CD4-positive, alpha-beta memory T cell (primary cell): ENCODE measurements around the gene UBASH3A. TPM values are rescaled to one million over a fixed set of nuclear protein-coding genes. Genes with fewer than 3 reads are reported as not detected.

Experiments
- CTCF ChIA-PET: fragments of 350-600 bp; sonication (Branson Sonifier 250); formaldehyde crosslinking; loops from one replicate; lab custom pipeline; 2021; ENCODE audit warnings: inconsistent platforms; ENCODE audit not compliant: partially characterized antibody; lab: Charles Lee
- POLR2A ChIA-PET: fragments of 350-600 bp; sonication (Branson Sonifier 250); formaldehyde crosslinking; loops from one replicate; lab custom pipeline; 2021; ENCODE audit not compliant: partially characterized antibody; lab: Charles Lee
- DNase-seq, 5 donors: peaks; one replicate each; pipeline versions ENCODE4 v3.0.0 to v3.0.0-alpha.2; 2020 to 2022; ENCODE audit warnings: mixed read lengths in 1 of 5
- H3K27ac ChIP-seq: one replicate; pipeline ENCODE4 v1.7.0; 2013; ENCODE audit warnings: low read depth, low read length
- H3K27me3 ChIP-seq: 2 replicates; pipeline ENCODE4 v1.7.0; 2013; ENCODE audit warnings: mild to moderate bottlenecking, low read length, moderate library complexity; ENCODE audit not compliant: insufficient read depth
- H3K36me3 ChIP-seq: 2 replicates; pipeline ENCODE4 v1.7.0; 2013; ENCODE audit warnings: mild to moderate bottlenecking, low read length, moderate library complexity; ENCODE audit not compliant: insufficient read depth
- H3K4me1 ChIP-seq: 2 replicates; pipeline ENCODE4 v1.7.0; 2013; ENCODE audit warnings: mild to moderate bottlenecking, low read length, moderate library complexity; ENCODE audit not compliant: insufficient read depth
- H3K4me3 ChIP-seq, 2 donors: one replicate each; pipeline ENCODE4 v1.7.0; 2013; ENCODE audit warnings: low read length in 2 of 2, mild to moderate bottlenecking in 1 of 2
- H3K9me3 ChIP-seq, 2 donors: one replicate each; pipeline ENCODE4 v1.7.0; 2013; ENCODE audit warnings: low read length in 2 of 2, control low read depth in 1 of 2; ENCODE audit not compliant: control insufficient read depth in 1 of 2
- H3K27ac Mint-ChIP-seq, 7 donors: one replicate each; pipeline ENCODE4 v1.8.0; 2020 to 2021; ENCODE audit warnings: mixed read lengths in 7 of 7, mild to moderate bottlenecking in 6 of 7, inconsistent platforms in 3 of 7, moderate library complexity in 3 of 7
- H3K27me3 Mint-ChIP-seq, 2 donors: one replicate each; pipeline ENCODE4 v1.8.0; 2020 to 2021; ENCODE audit warnings: mixed read lengths in 2 of 2
- H3K36me3 Mint-ChIP-seq, 2 donors: one replicate each; pipeline ENCODE4 v1.8.0; 2020 to 2021; ENCODE audit warnings: mixed read lengths in 2 of 2, inconsistent platforms in 1 of 2, mild to moderate bottlenecking in 1 of 2
- H3K4me1 Mint-ChIP-seq, 4 donors: one replicate each; pipeline ENCODE4 v1.8.0; 2020 to 2021; ENCODE audit warnings: mixed read lengths in 4 of 4, mild to moderate bottlenecking in 1 of 4
- H3K4me3 Mint-ChIP-seq, 8 donors: one replicate each; pipeline ENCODE4 v1.8.0; 2020 to 2021; ENCODE audit warnings: mixed read lengths in 8 of 8, mild to moderate bottlenecking in 7 of 8, moderate library complexity in 6 of 8, inconsistent platforms in 3 of 8
- H3K9me3 Mint-ChIP-seq, 8 donors: one replicate each; pipeline ENCODE4 v1.8.0; 2020 to 2021; ENCODE audit warnings: mixed read lengths in 8 of 8, mild to moderate bottlenecking in 5 of 8, inconsistent platforms in 3 of 8, moderate library complexity in 1 of 8
- intact Hi-C: fragments of 100-400 bp; cut with micrococcal nuclease; formaldehyde crosslinking; loops from one replicate; pipeline ENCODE4 v1.15.1; 2023
- polyA plus RNA-seq, 2 donors: library from polyadenylated mRNA; unstranded; fragments of 300-500 nt; fragmentation: Illumina TruSeq; gene quantifications; one replicate each; pipeline ENCODE4 v1.2.3, GENCODE V29; 2021
- total RNA-seq, 2 experiments: library from RNA; stranded (reverse); gene quantifications; one replicate each; pipeline ENCODE4 v1.2.3, GENCODE V29; 2021

The UBASH3A gene
- total and polyA plus RNA-seq, 4 experiments from 2014 or later = 43.1 to 93.6 (median 68.7) TPM

- Mint-ChIP-seq H3K27me3 (no peaks in the 10 kb centered on the region), H3K4me3 (peak overlapping the region; percentile 16 to 75 (median 44)), H3K27ac (peak overlapping the region in 5 of 7 donors; percentile 0 to 53 (median 14)), H3K36me3 (no peaks in the 10 kb centered on the region), H3K4me1 (peaks cover 32 to 80% (median 50%) of the 10 kb centered on the region in 4 donors), H3K9me3 (no peaks in the 10 kb centered on the region)
- CTCF ChIA-PET = interaction anchor here (1.2 to 3.5 kb wide), 4 partner anchors 10 to 119 kb away, joined by 3 to 26 read pairs (median 5); partner anchors contain the start of gene UBASH3A
- Histone ChIP-seq H3K27ac (no peak overlapping the region), H3K4me3 (peak overlapping the region in 1 of 2 donors; percentile 30), H3K4me1 (peaks cover 44% of the 10 kb centered on the region), H3K9me3 (no peaks in the 10 kb centered on the region), H3K36me3 (no peaks in the 10 kb centered on the region), H3K27me3 (no peaks in the 10 kb centered on the region)
- intact Hi-C loops = loop anchor here (5.0 kb wide), 1 partner anchor 34 kb away; no protein-coding TSS in a partner anchor
- POLR2A ChIA-PET = interaction anchor here (0.9 to 4.0 kb wide), 8 partner anchors 11 to 56 kb away, joined by 3 to 65 read pairs (median 4); partner anchors contain the start of gene UBASH3A
- DNase-seq = no peak
Observed at GRCh38 chr21:42393443-42393950, 10.2 kb upstream of the UBASH3A start.

GRCh38 chr21:42395302-42395701 is 8.4 kb upstream of the UBASH3A start:
- ChIA-PET CTCF (no interaction called here), POLR2A (interaction anchor here (4.0 kb wide), 1 partner anchor 9 kb away, joined by 65 read pairs; the partner anchor contains the start of gene UBASH3A)
- H3K27ac Mint-ChIP-seq = peak overlapping the region in 3 of 7 donors; percentile 38 to 76 (median 62)
- Histone ChIP-seq H3K4me3 (no peak overlapping the region), H3K27me3 (no peaks in the 10 kb centered on the region), H3K27ac (no peak overlapping the region), H3K4me1 (peaks cover 39% of the 10 kb centered on the region), H3K9me3 (no peaks in the 10 kb centered on the region), H3K36me3 (no peaks in the 10 kb centered on the region)
- no peaks in the 10 kb centered on the region for H3K27me3 Mint-ChIP-seq
- intact Hi-C loops = no loop called here
- H3K4me1 Mint-ChIP-seq = peaks cover 31 to 77% (median 48%) of the 10 kb centered on the region in 4 donors
- peaks cover 0 to 1% (median 0%) of the 10 kb centered on the region in 8 donors for H3K9me3 Mint-ChIP-seq
- DNase-seq = no peak
- peak overlapping the region in 2 of 8 donors; percentile 10 to 50 for H3K4me3 Mint-ChIP-seq
- H3K36me3 Mint-ChIP-seq = no peaks in the 10 kb centered on the region

GRCh38 chr21:42395905-42396651 is 7.6 kb upstream of the UBASH3A start, which contains the start of gene TMPRSS3:
Gene TMPRSS3 (minus strand): TSS chr21:42396052. CDS start chr21:42395417, 635 bp downstream.
- Histone ChIP-seq H3K36me3 (no peaks in the 10 kb centered on the region), H3K27ac (no peak within 1 kb of the TSS), H3K4me1 (peaks cover 47% of the 10 kb centered on the region), H3K9me3 (no peaks in the 10 kb centered on the region), H3K27me3 (no peaks in the 10 kb centered on the region), H3K4me3 (no peak within 1 kb of the TSS)
- H3K27ac Mint-ChIP-seq = peak within 1 kb of the TSS in 6 of 7 donors; percentile 43 to 78 (median 67)
- CTCF ChIA-PET = no interaction called here
- POLR2A ChIA-PET = interaction anchor here (21.1 kb wide), 1 partner anchor 27 kb away, joined by 604 read pairs; no protein-coding TSS in a partner anchor
- intact Hi-C loops = no loop called here
- no peaks in the 10 kb centered on the region for H3K36me3 Mint-ChIP-seq
- H3K9me3 Mint-ChIP-seq = peaks cover 0 to 1% (median 0%) of the 10 kb centered on the region in 8 donors
- H3K4me3 Mint-ChIP-seq = peak within 1 kb of the TSS in 5 of 8 donors; percentile 18 to 50 (median 46)
- peaks cover 34 to 77% (median 49%) of the 10 kb centered on the region in 4 donors for H3K4me1 Mint-ChIP-seq
- no peaks in the 10 kb centered on the region for H3K27me3 Mint-ChIP-seq
- DNase-seq = no peak

- Mint-ChIP-seq H3K4me3 (peak overlapping the region in 4 of 8 donors; percentile 7 to 31 (median 17)), H3K36me3 (peaks cover 0 to 4% of the 10 kb centered on the region in 2 donors), H3K4me1 (peaks cover 41 to 77% (median 52%) of the 10 kb centered on the region in 4 donors), H3K27ac (peak overlapping the region in 5 of 7 donors; percentile 11 to 86 (median 59)), H3K9me3 (peaks cover 0 to 8% (median 6%) of the 10 kb centered on the region in 8 donors), H3K27me3 (no peaks in the 10 kb centered on the region)
- DNase-seq = no peak
- no peaks in the 10 kb centered on the region for H3K36me3 ChIP-seq
- H3K4me3 ChIP-seq = no peak overlapping the region
- no peak overlapping the region for H3K27ac ChIP-seq
- POLR2A ChIA-PET = interaction anchor here (2.8 to 21.1 kb wide), 2 partner anchors 8 to 26 kb away, joined by 11 to 604 read pairs; no protein-coding TSS in a partner anchor
- no peaks in the 10 kb centered on the region for H3K9me3 ChIP-seq
- CTCF ChIA-PET = no interaction called here
- intact Hi-C loops = no loop called here
- no peaks in the 10 kb centered on the region for H3K27me3 ChIP-seq
- H3K4me1 ChIP-seq = peaks cover 57% of the 10 kb centered on the region
Observed at GRCh38 chr21:42396799-42397745, 6.6 kb upstream of the UBASH3A start.

- no peak overlapping the region for H3K4me3 ChIP-seq
- no peaks in the 10 kb centered on the region for H3K27me3 ChIP-seq
- intact Hi-C loops = no loop called here
- no peaks in the 10 kb centered on the region for H3K9me3 ChIP-seq
- no peak overlapping the region for H3K27ac ChIP-seq
- peaks cover 42 to 77% (median 53%) of the 10 kb centered on the region in 4 donors for H3K4me1 Mint-ChIP-seq
- H3K36me3 ChIP-seq = no peaks in the 10 kb centered on the region
- H3K9me3 Mint-ChIP-seq = peaks cover 0 to 8% (median 6%) of the 10 kb centered on the region in 8 donors
- ChIA-PET POLR2A (interaction anchor here (2.8 to 21.1 kb wide), 2 partner anchors 9 to 25 kb away, joined by 11 to 604 read pairs; no protein-coding TSS in a partner anchor), CTCF (interaction anchor here (1.0 to 1.8 kb wide), 4 partner anchors 16 to 61 kb away, joined by 3 to 8 read pairs (median 4); no protein-coding TSS in a partner anchor)
- H3K36me3 Mint-ChIP-seq = peaks cover 0 to 4% of the 10 kb centered on the region in 2 donors
- H3K27me3 Mint-ChIP-seq = no peaks in the 10 kb centered on the region
- DNase-seq = no peak
- H3K4me3 Mint-ChIP-seq = peak overlapping the region in 4 of 8 donors; percentile 17 to 46 (median 32)
- H3K27ac Mint-ChIP-seq = peak overlapping the region in 6 of 7 donors; percentile 17 to 86 (median 58)
- H3K4me1 ChIP-seq = peaks cover 59% of the 10 kb centered on the region
Observed at GRCh38 chr21:42397746-42398394, 5.8 kb upstream of the UBASH3A start.
